ENCODE measurements around the gene RBM46. TPM values are rescaled to one million over a fixed set of nuclear protein-coding genes. Genes with fewer than 3 reads are reported as not detected.
A peak's percentile ranks its signal among the peaks of the same experiment; 100 is the strongest.

Gene RBM46
- total and polyA plus RNA-seq, 2 donors from 2014 or later: not detected

GRCh38 chr4:154818230-154818629 lies 37.2 kb downstream of the RBM46 start:
- H3K27me3 ChIP-seq (ENCODE audit: control insufficient read depth, insufficient read depth, low read length): no peaks in the 10 kb centered on the region
- H3K36me3 ChIP-seq (ENCODE audit: control insufficient read depth in 2 of 3, insufficient read depth in 3 of 3, low read length in 3 of 3): no peaks in the 10 kb centered on the region
- intact Hi-C loops (cut with DNase I): no loop called here
- no peak overlapping the region for H3K4me3 ChIP-seq (ENCODE audit: low read length in 3 of 3)
- H3K9me3 ChIP-seq (ENCODE audit: control insufficient read depth in 2 of 3, insufficient read depth in 1 of 3, low read length in 3 of 3): no peaks in the 10 kb centered on the region
- TF ChIP-seq CTCF (IDR thresholded peaks at IDR 0.05; ENCODE audit: borderline replicate concordance, extremely low read depth, insufficient read depth): no peak
- no peak for FAIRE-seq
- DNase-seq: no peak
- no peak overlapping the region for H3K9ac ChIP-seq (ENCODE audit: low read length in 3 of 3)
- H3K4me1 ChIP-seq (ENCODE audit: control insufficient read depth in 2 of 3, insufficient read depth in 2 of 3, low read depth in 1 of 3, low read length in 3 of 3): no peaks in the 10 kb centered on the region
- no peak overlapping the region for H3K27ac ChIP-seq (ENCODE audit: low read depth in 2 of 2, low read length in 2 of 2)

- Histone ChIP-seq H3K9ac (ENCODE audit: low read length in 3 of 3) (no peak overlapping the region), H3K9me3 (ENCODE audit: control insufficient read depth in 2 of 3, insufficient read depth in 1 of 3, low read length in 3 of 3) (no peaks in the 10 kb centered on the region), H3K4me1 (ENCODE audit: control insufficient read depth in 2 of 3, insufficient read depth in 2 of 3, low read depth in 1 of 3, low read length in 3 of 3) (no peaks in the 10 kb centered on the region), H3K27me3 (ENCODE audit: control insufficient read depth, insufficient read depth, low read length) (no peaks in the 10 kb centered on the region), H3K27ac (ENCODE audit: low read depth in 2 of 2, low read length in 2 of 2) (no peak overlapping the region), H3K36me3 (ENCODE audit: control insufficient read depth in 2 of 3, insufficient read depth in 3 of 3, low read length in 3 of 3) (no peaks in the 10 kb centered on the region), H3K4me3 (ENCODE audit: low read length in 3 of 3) (no peak overlapping the region)
- no peak for TF ChIP-seq CTCF (IDR thresholded peaks at IDR 0.05; ENCODE audit: borderline replicate concordance, extremely low read depth, insufficient read depth)
- FAIRE-seq: no peak
- intact Hi-C loops (cut with DNase I): no loop called here
- DNase-seq: no peak
Observed at GRCh38 chr4:154822775-154823174, 41.7 kb downstream of the RBM46 start.

GRCh38 chr4:154836030-154836429 lies 55.0 kb downstream of the RBM46 start:
- no peak overlapping the region for H3K4me3 ChIP-seq (ENCODE audit: low read length in 3 of 3)
- no peak overlapping the region for H3K27ac ChIP-seq (ENCODE audit: low read depth in 2 of 2, low read length in 2 of 2)
- intact Hi-C loops (cut with DNase I): no loop called here
- peaks cover 0 to 6% (median 0%) of the 10 kb centered on the region in 3 donors for H3K9me3 ChIP-seq (ENCODE audit: control insufficient read depth in 2 of 3, insufficient read depth in 1 of 3, low read length in 3 of 3)
- H3K27me3 ChIP-seq (ENCODE audit: control insufficient read depth, insufficient read depth, low read length): no peaks in the 10 kb centered on the region
- H3K36me3 ChIP-seq (ENCODE audit: control insufficient read depth in 2 of 3, insufficient read depth in 3 of 3, low read length in 3 of 3): no peaks in the 10 kb centered on the region
- no peaks in the 10 kb centered on the region for H3K4me1 ChIP-seq (ENCODE audit: control insufficient read depth in 2 of 3, insufficient read depth in 2 of 3, low read depth in 1 of 3, low read length in 3 of 3)
- no peak for FAIRE-seq
- TF ChIP-seq CTCF (IDR thresholded peaks at IDR 0.05; ENCODE audit: borderline replicate concordance, extremely low read depth, insufficient read depth): no peak
- peak in 1 of 5 donors; percentile 2 for DNase-seq
- no peak overlapping the region for H3K9ac ChIP-seq (ENCODE audit: low read length in 3 of 3)

- Histone ChIP-seq H3K27me3 (ENCODE audit: control insufficient read depth, insufficient read depth, low read length) (no peaks in the 10 kb centered on the region), H3K9me3 (ENCODE audit: control insufficient read depth in 2 of 3, insufficient read depth in 1 of 3, low read length in 3 of 3) (peaks cover 0 to 6% (median 0%) of the 10 kb centered on the region in 3 donors), H3K36me3 (ENCODE audit: control insufficient read depth in 2 of 3, insufficient read depth in 3 of 3, low read length in 3 of 3) (no peaks in the 10 kb centered on the region), H3K4me1 (ENCODE audit: control insufficient read depth in 2 of 3, insufficient read depth in 2 of 3, low read depth in 1 of 3, low read length in 3 of 3) (no peaks in the 10 kb centered on the region), H3K4me3 (ENCODE audit: low read length in 3 of 3) (no peak overlapping the region), H3K27ac (ENCODE audit: low read depth in 2 of 2, low read length in 2 of 2) (no peak overlapping the region), H3K9ac (ENCODE audit: low read length in 3 of 3) (no peak overlapping the region)
- FAIRE-seq (no peak), DNase-seq (no peak)
- intact Hi-C loops (cut with DNase I): no loop called here
- TF ChIP-seq CTCF (IDR thresholded peaks at IDR 0.05; ENCODE audit: borderline replicate concordance, extremely low read depth, insufficient read depth): no peak
Observed at GRCh38 chr4:154836513-154836912, 55.4 kb downstream of the RBM46 start.

Data from kidney (tissue), 14 donors.